GM12892 (cell line): ENCODE data around the gene PLEKHM1.
"Not testable (repeated sequence)": the region's sequence is repeated elsewhere in the genome, so short reads cannot be mapped to it uniquely, and the experiment has no call there.

Experiments used
- POLR2A ChIP-seq: IDR thresholded peaks from 2 replicates; pipeline ENCODE4 v1.6.1; 2011; ENCODE audit warnings: low read depth, low read length, control low read depth
- POLR2AphosphoS5 ChIP-seq: IDR thresholded peaks from 2 replicates; pipeline ENCODE4 v1.6.1; 2011; ENCODE audit warnings: low read depth, low read length, control low read depth
- TAF1 ChIP-seq: IDR thresholded peaks from 2 replicates; pipeline ENCODE4 v1.6.1; 2011; ENCODE audit warnings: low read depth, mild to moderate bottlenecking, control low read depth, low read length, borderline replicate concordance

DNA sequence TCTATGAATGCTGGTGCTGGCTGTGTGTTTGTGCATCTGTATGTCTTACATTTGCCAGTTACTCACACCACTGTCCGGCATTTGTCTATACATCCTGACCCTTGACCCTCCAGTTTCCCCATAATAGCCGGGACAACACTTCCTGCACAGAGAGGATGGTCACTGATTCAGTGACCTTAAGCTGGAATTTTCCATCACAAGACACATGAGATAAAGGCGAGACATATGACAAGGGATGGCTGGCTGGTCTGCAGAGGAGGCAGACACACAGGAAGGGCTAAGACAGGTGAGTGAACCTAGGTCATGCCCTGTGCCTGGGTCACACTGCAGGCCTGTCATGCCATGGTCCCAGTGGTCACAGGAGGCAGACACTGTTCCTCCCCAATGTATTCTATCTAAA is 18.3 kb downstream of the PLEKHM1 start:
- TF ChIP-seq POLR2A, POLR2AphosphoS5, TAF1: not testable (repeated sequence)
